IMR-90 (cell line): ENCODE results near the gene PSKH1.

Experiments
- BHLHE40 ChIP-seq: fragments of 150-350 bp; IDR thresholded peaks from 2 replicates; pipeline ENCODE4 v1.6.1; 2016; ENCODE audit warnings: mild to moderate bottlenecking, low read depth, low read length
- CEBPB ChIP-seq: IDR thresholded peaks from 2 replicates; pipeline ENCODE4 v1.6.1; 2012; ENCODE audit warnings: low read depth, low read length, improper control_type of control experiment
- CHD1 ChIP-seq: IDR thresholded peaks from 2 replicates; pipeline ENCODE4 v1.6.1; 2012; ENCODE audit warnings: low read depth, low read length, improper control_type of control experiment
- MAFK ChIP-seq: IDR thresholded peaks from 2 replicates; pipeline ENCODE4 v1.6.1; 2012; ENCODE audit warnings: low read depth, low read length, improper control_type of control experiment
- MXI1 ChIP-seq: IDR thresholded peaks from 2 replicates; pipeline ENCODE4 v1.6.1; 2012; ENCODE audit warnings: low read depth, mild to moderate bottlenecking, low read length, moderate library complexity, borderline replicate concordance
- NFE2L2 ChIP-seq: fragments of 150-350 bp; IDR thresholded peaks from 2 replicates; pipeline ENCODE4 v1.6.1; 2016; ENCODE audit warnings: low read depth, mild to moderate bottlenecking, low read length
- POLR2A ChIP-seq: IDR thresholded peaks from 2 replicates; pipeline ENCODE4 v1.6.1; 2012; ENCODE audit warnings: mild to moderate bottlenecking, low read depth, low read length
- RAD21 ChIP-seq: IDR thresholded peaks from 2 replicates; pipeline ENCODE4 v1.6.1; 2012; ENCODE audit warnings: low read length, improper control_type of control experiment
- RCOR1 ChIP-seq: IDR thresholded peaks from 2 replicates; pipeline ENCODE4 v1.6.1; 2012; ENCODE audit warnings: mild to moderate bottlenecking, low read length, improper control_type of control experiment; ENCODE audit not compliant: insufficient replicate concordance
- RFX5 ChIP-seq: IDR thresholded peaks from 2 replicates; pipeline ENCODE4 v1.8.0; 2012; ENCODE audit warnings: low read depth, mild to moderate bottlenecking, low read length, moderate library complexity
- SMC3 ChIP-seq: fragments of 150-350 bp; IDR thresholded peaks from 2 replicates; pipeline ENCODE4 v1.6.1; 2016; ENCODE audit warnings: low read depth, mild to moderate bottlenecking, antibody characterized with exemption, low read length, moderate library complexity
- TF ChIP-seq, protein P1 (sequence below): conservative IDR thresholded peaks from 2 replicates; pipeline ENCODE4 v1.5.1; 2012; ENCODE audit warnings: mild to moderate bottlenecking, low read depth, low read length, improper control_type of control experiment
- TF ChIP-seq, protein P2 (sequence below): fragments of 150-350 bp; IDR thresholded peaks from 2 replicates; pipeline ENCODE4 v1.6.1; 2017; ENCODE audit warnings: mild to moderate bottlenecking, antibody characterized with exemption, low read length, low read depth

DNA sequence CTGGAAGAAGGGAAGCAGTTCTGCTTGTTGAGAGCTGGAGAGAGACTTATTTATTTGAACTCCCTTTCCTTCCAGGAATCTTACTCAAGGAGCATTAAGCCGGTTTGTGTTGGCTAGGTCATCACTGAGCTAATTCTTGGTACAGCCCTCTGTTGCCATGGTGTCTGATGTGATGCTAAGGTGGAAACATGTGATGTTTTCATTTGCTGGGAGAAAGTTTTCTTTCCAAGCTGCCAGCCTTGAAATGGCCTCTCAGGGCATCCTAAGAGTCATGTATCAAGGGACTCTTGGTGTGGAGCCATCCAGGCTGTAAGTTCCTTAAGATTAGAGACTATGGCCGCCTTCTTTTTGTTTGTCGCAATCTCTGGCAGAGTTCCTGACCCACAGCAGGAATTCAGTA is 4.2 kb downstream of the PSKH1 start:
- TF ChIP-seq, protein P1, sequence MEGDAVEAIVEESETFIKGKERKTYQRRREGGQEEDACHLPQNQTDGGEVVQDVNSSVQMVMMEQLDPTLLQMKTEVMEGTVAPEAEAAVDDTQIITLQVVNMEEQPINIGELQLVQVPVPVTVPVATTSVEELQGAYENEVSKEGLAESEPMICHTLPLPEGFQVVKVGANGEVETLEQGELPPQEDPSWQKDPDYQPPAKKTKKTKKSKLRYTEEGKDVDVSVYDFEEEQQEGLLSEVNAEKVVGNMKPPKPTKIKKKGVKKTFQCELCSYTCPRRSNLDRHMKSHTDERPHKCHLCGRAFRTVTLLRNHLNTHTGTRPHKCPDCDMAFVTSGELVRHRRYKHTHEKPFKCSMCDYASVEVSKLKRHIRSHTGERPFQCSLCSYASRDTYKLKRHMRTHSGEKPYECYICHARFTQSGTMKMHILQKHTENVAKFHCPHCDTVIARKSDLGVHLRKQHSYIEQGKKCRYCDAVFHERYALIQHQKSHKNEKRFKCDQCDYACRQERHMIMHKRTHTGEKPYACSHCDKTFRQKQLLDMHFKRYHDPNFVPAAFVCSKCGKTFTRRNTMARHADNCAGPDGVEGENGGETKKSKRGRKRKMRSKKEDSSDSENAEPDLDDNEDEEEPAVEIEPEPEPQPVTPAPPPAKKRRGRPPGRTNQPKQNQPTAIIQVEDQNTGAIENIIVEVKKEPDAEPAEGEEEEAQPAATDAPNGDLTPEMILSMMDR, result no peak
- no peak for TF ChIP-seq CEBPB
- TF ChIP-seq POLR2A, result no peak
- no peak for TF ChIP-seq RCOR1
- no peak for TF ChIP-seq MXI1
- TF ChIP-seq, protein P2, sequence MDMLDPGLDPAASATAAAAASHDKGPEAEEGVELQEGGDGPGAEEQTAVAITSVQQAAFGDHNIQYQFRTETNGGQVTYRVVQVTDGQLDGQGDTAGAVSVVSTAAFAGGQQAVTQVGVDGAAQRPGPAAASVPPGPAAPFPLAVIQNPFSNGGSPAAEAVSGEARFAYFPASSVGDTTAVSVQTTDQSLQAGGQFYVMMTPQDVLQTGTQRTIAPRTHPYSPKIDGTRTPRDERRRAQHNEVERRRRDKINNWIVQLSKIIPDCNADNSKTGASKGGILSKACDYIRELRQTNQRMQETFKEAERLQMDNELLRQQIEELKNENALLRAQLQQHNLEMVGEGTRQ, result no peak
- TF ChIP-seq NFE2L2, result no peak
- no peak for TF ChIP-seq RAD21
- TF ChIP-seq BHLHE40, result no peak
- TF ChIP-seq RFX5, result no peak
- no peak for TF ChIP-seq CHD1
- no peak for TF ChIP-seq SMC3
- no peak for TF ChIP-seq MAFK
